HG03354 (cell line): ENCODE data around the gene SLC2A4RG.
"Not testable (repeated sequence)": the region's sequence is repeated elsewhere in the genome, so short reads cannot be mapped to it uniquely, and the experiment has no call there.

Experiments
- ATAC-seq: cut with Tn5 transposase; IDR thresholded peaks from one replicate; pipeline ENCODE4 v1.9.1; 2021; ENCODE audit warnings: mild to moderate bottlenecking; ENCODE audit not compliant: unreplicated experiment, poor library complexity, severe bottlenecking

Gene SLC2A4RG

DNA sequence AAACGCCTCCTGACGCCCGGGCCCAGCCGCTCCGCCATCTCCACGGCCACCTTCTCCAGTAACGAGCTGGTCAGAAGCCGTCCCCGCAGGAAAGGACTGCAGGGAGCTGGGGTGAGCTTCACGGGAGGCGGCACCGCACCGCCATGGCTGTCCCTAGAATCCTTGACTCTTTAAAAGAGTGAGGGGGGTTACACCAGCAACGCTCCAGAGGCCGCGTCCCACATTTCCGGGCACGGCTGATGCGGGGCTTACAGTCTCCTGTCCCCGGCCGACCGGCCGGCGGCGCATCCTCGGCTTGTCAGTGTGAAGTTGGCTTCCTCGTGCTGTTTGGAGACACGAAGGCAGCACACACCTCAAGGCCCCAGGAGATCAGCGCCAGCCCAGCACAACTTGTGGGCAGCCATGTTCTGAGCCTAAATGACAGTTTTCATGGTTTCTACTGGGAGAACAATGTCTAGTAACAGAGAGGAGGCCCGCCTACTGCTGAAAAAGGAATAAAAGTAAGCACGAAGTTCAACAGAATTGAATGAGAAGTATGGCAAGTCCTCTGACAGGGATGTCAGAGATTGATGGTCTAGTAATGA lies 30.4 kb downstream of the SLC2A4RG start:
- ATAC-seq: no peak

GRCh38 chr20:63771046-63771707 lies 31.6 kb downstream of the SLC2A4RG start:
- no peak for ATAC-seq

GRCh38 chr20:63772781-63773518 lies 33.4 kb downstream of the SLC2A4RG start:
- no peak for ATAC-seq

DNA sequence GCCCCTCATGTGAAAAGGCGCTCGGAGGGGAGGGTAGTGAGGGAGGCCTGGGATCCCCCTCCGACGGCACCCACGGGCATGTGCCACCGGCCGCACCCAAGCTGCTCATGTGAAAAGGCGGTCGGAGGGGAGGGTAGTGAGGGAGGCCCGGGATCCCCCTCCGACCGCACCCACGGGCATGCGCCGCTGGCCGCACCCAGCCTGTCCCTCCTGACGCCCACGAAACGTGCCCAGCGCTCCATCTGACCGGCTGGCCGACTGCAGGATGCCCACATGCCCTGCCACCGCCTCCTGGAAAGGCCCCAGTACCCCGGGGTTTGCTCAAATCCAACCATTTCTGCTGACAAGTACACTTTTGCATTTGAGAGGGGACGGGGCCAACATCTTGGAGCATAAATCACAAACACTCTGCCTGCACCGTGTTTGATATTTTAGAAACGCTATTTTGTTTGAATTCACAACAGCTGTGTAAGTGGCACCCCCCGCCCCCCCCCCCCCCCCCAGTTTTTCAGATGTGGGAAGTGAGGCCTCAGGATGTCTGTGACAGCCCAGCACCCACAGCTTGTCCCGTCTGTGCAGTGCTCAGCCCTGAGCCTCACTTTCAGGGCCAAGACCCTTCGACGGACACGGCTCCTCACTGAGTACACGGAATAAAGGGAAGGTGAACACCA lies 34.1 kb downstream of the SLC2A4RG start:
- ATAC-seq: no peak

DNA sequence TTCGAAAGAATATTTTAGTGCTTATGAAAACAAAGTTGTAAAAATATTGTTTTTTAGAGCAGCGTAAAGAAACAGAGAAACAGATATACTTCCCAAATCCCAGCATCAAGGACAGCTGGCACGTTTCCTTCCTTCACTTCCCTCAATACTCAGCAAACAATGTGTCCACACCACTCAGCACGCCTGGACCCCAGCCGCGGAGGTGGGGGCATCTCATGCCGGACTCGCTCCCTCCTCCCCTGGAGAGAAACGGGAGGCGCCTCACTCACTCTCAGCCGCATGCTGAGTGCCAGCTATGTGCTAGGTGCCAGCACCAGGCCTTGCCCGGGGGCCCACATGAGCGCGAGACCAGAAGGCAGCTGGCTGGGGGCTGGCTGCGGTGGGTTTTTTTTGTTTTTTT lies 34.7 kb downstream of the SLC2A4RG start:
- ATAC-seq: no peak

DNA sequence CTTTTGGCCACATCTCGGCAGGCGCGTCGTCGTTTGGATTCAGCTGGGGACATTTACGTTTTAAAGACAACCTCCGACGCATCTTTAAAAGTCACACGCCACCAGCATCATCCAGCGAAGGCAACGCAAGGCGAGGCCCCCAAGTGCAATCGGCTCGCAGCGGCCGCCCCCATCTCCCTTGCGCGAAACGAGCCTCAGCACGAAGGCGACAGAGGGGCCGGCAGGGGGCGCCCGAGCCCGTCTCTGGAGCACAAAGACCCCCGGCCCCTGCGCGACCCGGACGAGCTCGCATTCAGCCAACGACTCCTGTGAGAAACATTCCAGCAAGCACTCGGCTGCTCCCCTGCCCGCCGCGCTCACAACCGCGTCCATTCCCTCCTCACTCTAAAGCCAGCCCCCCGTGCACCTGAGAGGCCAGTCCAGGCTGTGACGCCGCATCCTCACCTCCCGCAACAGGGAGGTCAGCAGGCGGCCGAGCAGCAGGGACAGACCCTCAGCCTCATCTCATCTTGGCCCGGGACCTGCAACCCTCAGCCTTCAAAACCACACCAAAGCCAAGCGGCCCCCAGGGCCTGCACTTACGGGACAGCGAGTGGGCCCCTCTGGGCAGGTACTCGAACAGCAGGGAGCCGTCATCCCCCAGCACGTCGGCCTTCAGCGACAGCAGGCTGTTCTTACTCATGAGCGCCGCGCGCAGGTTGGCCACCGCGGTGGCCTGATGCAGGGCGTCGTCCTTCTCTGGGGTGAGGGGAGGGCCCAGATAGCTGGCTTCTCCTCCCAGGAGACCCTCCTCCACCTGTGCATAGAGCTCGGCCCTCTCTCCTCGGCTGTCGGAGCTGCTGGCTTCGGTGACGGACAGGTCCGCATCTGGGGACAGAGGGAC lies 35.8 kb downstream of the SLC2A4RG start:
- ATAC-seq: no peak

DNA sequence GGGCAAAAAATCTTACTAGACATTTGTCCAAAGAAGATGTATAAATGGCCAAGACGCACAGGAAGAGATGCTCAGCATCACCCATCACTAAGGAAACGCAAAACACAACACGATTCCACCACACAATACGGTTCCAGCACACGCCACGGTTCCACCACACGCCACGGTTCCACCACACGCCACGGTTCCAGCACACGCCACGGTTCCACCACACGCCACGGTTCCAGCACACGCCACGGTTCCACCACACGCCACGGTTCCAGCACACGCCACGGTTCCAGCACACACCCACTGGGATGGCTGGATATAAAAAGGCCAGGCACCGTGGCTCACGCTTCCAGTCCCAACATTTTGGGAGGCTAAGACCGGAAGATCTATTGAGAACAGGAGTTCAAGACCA lies 37.3 kb downstream of the SLC2A4RG start:
- ATAC-seq: not testable (repeated sequence)

DNA sequence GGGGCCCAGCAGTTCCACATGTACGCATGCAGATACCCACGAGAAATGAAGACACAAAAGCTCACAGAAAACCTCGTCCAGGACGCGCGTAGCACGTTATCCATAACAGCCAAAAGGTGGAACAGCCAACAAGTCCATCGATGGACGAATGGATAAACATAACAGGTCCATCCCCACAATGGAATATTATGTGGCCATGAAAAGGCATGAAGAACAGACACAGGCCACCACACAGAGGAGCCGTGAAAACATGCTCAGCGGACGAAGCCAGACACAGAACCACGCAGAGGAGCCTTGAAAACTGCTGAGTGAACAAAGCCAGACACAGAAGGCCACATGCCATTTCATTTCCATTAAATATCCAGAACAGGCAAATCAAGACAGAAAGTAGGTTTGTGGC lies 38.0 kb downstream of the SLC2A4RG start:
- ATAC-seq: no peak

GRCh38 chr20:63778034-63778752 lies 38.6 kb downstream of the SLC2A4RG start:
- no peak for ATAC-seq

GRCh38 chr20:63778857-63779256 lies 39.3 kb downstream of the SLC2A4RG start:
- ATAC-seq: no peak

DNA sequence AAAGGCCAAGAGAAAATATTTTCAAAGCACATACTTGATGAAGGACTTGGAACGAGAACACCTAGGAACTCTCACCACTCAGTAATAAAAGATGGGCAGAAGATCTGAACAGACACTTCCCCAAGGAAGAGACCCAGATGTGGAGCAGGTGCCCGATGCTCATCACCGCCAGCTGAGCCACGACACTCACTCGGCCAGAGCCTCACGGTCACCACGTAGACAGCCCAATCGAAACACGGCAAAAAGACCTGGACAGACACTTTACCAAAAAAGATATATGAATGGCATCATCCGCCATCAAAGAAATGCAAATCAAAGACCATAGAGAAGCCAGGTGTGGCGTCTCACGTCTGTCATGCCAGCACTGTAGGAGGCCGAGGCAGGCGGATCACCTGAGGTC lies 41.6 kb downstream of the SLC2A4RG start:
- ATAC-seq: no peak

DNA sequence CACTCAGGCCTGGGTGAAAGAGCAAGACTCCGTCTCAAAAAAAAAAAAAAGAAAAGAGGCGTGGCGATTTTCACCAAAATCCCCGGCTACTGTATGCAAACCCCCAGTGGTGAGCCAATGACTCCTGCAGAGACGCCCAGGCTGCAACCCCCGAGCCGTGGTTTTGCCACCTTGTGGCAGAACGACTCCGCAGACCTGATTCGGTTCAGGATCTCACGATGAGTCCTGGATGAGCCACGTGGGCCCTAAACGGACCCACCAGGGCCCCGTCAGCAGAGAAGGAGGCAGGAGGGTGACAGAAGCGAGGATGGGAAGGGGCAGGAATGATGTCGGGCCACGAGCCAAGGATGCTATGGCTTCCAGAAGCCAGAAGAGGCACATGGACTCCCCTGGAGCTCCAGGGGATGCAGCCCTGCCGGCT lies 42.5 kb downstream of the SLC2A4RG start:
- ATAC-seq: no peak

DNA sequence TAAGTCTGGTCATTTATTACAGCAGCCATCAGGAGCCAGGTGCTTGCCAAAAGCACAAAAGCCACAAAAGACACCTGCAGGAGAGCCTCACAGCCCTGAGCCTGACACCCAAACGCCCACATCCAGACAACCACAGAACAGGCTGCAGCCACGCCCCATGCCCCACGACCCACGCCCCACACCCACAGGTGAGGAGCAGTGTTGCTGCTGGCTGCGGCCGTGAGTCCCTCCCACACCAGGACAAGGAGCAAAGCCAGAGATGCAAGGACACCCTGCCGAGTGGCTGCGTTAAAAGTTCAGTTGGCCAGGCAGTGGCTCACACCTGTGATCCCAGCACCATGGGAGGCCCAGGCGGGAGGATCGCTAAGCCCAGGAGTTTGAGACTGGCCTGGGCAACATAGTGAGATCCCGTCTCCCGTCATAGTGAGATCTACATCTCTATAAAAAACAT lies 43.0 kb downstream of the SLC2A4RG start:
- ATAC-seq: no peak

- ATAC-seq: no peak
These were observed 44.4 kb downstream of the SLC2A4RG start for GRCh38 chr20:63783970-63784369.

DNA sequence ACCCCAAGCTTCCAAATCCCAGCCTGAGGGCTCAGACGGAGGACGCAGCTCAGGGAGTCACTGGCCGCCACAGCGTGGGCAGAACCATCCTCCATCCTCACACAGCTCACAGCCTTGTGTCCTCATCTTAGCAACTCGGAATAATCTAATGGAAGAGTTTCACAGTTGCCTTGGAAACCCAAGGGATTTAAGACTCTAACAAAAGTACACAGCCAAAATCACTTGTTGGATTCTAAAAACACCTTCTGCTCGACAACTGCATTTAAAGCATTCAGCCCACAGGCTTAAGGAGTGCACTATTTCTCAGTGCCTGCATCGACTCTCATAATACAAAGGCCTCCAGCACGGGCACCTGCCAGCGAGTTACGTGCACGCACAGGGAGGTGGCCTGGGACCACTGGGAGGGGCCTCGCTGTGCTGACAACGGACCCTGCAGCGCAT lies 46.1 kb downstream of the SLC2A4RG start:
- ATAC-seq: no peak

- ATAC-seq: no peak
These were observed 47.7 kb downstream of the SLC2A4RG start for GRCh38 chr20:63787302-63787701.

DNA sequence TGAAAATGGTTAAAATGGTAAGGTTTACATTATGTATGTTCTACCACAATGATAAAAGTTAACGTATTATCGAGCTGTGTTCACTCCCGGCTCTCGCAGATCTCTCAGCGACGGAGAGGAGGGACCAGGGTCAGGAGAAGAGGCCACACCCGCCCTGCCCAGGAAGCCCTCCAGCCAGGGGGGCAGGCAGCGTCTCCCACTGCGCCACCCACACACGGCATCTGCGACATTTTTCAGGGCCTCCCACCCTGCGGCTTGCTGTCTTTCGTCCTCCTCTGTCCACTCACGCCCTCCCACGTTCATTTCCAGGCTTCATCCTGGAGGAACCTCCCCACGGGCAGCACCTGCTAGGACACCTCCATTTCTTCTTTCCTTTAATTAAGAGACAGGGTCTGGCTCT lies 48.2 kb downstream of the SLC2A4RG start:
- no peak for ATAC-seq

DNA sequence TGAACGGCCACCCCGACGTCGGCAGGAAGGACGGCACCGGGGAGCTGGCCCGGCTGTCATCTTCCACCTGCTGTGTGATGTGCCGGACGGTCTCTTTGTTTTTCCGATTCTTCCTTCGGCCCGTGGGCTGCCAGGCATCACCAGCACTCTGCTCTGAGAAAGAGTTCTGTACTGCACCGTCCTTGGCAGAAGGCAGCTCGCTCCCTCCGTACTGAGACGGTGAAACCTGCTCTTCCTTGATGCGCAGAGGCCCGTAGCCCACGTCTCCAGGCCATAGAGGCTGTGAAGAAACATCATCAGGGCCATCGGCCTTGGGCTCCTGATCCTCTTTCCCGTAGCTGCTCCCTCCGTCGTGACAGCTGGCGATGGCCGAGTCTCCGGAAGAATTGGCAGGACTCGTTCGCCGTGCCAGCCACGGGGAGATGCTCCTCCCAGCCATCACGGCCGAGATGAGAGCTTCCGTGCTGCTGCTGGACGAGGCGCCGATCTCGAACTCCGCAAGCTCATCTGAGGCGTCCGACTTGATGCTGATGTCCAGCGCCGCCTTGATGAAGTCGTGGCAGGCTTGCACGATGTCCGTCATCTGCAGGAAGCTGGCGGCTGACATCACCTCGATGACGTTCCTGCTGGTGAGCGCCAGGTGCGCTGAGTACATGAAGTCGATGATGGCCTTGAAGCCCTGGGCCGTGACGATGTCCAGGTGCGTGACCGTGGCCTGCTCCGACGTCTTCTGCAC lies 50.4 kb downstream of the SLC2A4RG start:
- no peak for ATAC-seq
